ENCODE results near the gene RUNX3.

The RUNX3 gene

DNA sequence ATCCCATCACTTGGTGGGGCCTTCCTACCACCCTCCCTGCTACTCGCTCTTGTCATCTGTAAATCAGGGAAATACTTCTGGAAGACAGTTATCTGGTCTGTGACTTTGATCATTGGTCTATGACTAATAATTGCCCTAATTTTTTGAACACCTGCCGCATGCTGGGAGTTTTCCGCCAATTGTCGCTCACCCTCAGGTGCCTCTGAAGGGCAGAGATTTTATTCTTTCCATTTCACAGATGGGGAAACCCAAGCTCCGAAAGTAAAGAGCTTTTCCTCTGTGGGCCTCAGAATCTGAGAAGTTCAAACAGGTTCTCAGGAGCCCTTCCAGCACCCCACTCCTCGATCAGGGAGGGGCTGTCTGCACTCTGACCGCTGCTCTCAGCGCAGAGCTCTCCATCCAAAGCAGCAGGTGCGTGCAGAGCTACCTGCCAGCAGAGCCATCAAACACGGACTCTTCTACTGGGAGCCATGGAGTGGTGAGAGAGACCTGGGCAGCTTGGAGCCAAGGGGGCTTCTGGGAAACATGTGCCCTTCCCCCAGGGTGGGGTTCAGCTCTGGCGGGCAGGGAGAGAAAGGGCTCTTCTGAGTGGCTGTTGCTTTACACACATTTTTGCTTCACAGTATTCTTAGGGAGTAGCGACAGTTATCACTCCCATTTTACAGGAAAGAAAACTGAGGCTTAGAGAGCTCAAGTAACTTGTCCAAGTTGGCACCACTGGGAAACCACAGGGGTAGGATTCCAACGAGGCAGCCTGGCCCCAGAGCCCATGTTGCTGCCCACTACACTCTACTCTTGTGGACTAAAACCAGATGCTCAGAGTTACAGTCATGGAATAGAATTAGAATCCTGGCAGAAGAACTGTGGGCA, 5.8 kb upstream of the RUNX3 start:
- in situ Hi-C loops (cut with HindIII; ENCODE audit: low sequenced_read_pairs): loop anchor here (25.0 kb wide), 1 partner anchor 276 kb away; no protein-coding TSS in a partner anchor
- no peak overlapping the region for H3K4me3 ChIP-seq (ENCODE audit: low read depth, low read length)
- no peak for TF ChIP-seq CTCF (IDR thresholded peaks at IDR 0.05; ENCODE audit: low read depth, low read length, missing control alignments)
- no peak for DNase-seq (ENCODE audit: low read depth)

- TF ChIP-seq CTCF (IDR thresholded peaks at IDR 0.05; ENCODE audit: low read depth, low read length, missing control alignments): no peak
- no peak for DNase-seq (ENCODE audit: low read depth)
- in situ Hi-C loops (cut with HindIII; ENCODE audit: low sequenced_read_pairs): loop anchor here (25.0 kb wide), 1 partner anchor 277 kb away; no protein-coding TSS in a partner anchor
- H3K4me3 ChIP-seq (ENCODE audit: low read depth, low read length): no peak overlapping the region
Measured at GRCh38 chr1:24935196-24935526, 5.1 kb upstream of the RUNX3 start.

- in situ Hi-C loops (cut with HindIII; ENCODE audit: low sequenced_read_pairs): loop anchor here (25.0 kb wide), 1 partner anchor 278 kb away; no protein-coding TSS in a partner anchor
- no peak overlapping the region for H3K4me3 ChIP-seq (ENCODE audit: low read depth, low read length)
- DNase-seq (ENCODE audit: low read depth): no peak
- no peak for TF ChIP-seq CTCF (IDR thresholded peaks at IDR 0.05; ENCODE audit: low read depth, low read length, missing control alignments)
Measured at GRCh38 chr1:24934310-24935195, 4.5 kb upstream of the RUNX3 start.

GRCh38 chr1:24933468-24933867, 3.4 kb upstream of the RUNX3 start:
- in situ Hi-C loops (cut with HindIII; ENCODE audit: low sequenced_read_pairs): loop anchor here (25.0 kb wide), 1 partner anchor 279 kb away; no protein-coding TSS in a partner anchor
- no peak for DNase-seq (ENCODE audit: low read depth)
- no peak for TF ChIP-seq CTCF (IDR thresholded peaks at IDR 0.05; ENCODE audit: low read depth, low read length, missing control alignments)
- H3K4me3 ChIP-seq (ENCODE audit: low read depth, low read length): no peak overlapping the region

DNA sequence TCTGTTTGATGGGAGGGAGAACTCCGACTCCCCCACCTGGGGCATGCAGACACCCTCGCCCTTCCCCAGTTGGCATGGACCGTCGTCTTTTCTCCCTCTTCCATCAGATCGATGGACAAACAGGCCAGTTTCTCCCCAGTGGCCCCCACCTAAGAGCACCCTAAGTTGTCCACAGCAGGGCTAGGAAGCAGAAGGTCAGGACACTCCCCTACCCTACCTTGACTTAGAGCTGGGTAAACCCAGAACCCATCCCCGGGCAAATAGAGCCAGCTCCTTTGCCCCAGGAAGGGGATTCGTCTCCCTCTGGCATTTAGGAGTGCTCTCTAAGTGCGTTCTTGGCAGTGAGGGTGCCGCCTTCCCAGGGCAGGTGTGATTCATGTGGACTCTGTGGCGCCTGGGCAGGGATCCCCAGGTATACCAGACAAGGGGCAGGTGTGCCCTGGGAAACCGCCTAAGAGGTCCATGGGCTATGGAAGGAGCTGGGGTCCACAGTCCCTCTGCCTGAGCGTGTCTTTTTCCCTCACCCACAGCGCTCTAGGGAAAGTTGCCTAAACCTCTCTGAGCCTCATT, 2.7 kb upstream of the RUNX3 start:
- H3K4me3 ChIP-seq (ENCODE audit: low read depth, low read length): no peak overlapping the region

More for the DNA sequence above, 2.7 kb upstream of the RUNX3 start:
- TF ChIP-seq CTCF (IDR thresholded peaks at IDR 0.05; ENCODE audit: low read depth, low read length, missing control alignments): no peak
- in situ Hi-C loops (cut with HindIII; ENCODE audit: low sequenced_read_pairs): loop anchor here (25.0 kb wide), 1 partner anchor 279 kb away; no protein-coding TSS in a partner anchor
- DNase-seq (ENCODE audit: low read depth): no peak

All from astrocyte of the cerebellum (primary cell).